Activated CD8-positive, alpha-beta memory T cell treated with anti-CD3 and anti-CD28 coated beads for 24 hours (primary cell): ENCODE data around the gene THOC2.
"Not testable (repeated sequence)": the region's sequence is repeated elsewhere in the genome, so short reads cannot be mapped to it uniquely, and the experiment has no call there.

Source experiments
- DNase-seq: peaks from one replicate; pipeline ENCODE4 v3.0.0-alpha.2; 2020

The THOC2 gene

DNA sequence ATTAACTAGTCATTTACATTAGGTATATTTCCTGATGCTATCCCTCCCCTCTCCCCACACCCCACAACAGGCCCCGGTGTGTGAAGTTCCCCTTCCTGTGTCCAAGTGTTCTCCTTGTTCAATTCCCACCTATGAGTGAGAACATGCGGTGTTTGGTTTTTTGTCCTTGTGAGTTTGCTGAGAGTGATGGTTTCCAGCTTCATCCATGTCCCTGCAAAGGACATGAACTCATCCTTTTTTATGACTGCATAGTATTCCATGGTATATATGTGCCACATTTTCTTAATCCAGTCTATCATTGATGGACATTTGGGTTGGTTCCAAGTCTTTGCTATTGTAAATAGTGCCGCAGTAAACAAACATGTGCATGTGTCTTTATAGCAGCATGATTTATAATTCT, 69.1 kb downstream of the THOC2 start:
- not testable (repeated sequence) for DNase-seq

DNA sequence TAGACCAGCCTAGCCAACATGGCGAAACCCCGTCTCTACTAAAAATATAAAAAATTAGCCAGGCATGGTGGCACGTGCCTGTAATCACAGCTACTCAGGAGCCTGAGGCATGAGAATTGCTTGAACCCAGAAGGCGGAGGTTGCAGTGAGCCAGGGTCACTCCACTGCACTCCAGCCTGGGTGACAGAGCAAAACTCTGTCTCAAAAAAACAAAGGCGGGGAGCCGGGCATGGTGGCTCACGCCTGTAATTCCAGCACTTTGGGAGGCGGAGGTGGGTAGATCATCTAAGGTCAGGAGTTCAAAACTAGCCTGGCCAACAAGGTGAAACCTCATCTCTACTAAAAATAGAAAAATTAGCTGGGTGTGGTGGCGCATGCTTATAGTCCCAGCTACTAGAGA, 76.3 kb downstream of the THOC2 start:
- DNase-seq, result not testable (repeated sequence)

DNA sequence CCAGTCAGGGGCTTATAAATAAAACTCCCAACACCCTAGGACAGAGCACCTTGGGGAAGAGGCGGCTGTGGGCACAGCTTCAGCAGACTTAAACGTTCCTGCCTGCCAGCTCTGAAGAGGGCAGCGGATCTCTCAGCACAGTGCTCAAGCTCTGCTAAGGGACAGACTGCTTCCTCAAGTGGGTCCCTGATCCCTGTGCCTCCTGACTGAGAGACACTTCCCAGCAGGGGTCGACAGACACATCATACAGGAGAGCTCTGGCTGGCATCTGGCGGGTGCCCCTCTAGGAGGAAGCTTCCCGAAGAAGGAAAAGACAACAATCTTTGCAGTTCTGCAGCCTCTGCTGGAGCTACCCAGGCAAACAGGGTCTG, 84.1 kb downstream of the THOC2 start:
- DNase-seq, result not testable (repeated sequence)

DNA sequence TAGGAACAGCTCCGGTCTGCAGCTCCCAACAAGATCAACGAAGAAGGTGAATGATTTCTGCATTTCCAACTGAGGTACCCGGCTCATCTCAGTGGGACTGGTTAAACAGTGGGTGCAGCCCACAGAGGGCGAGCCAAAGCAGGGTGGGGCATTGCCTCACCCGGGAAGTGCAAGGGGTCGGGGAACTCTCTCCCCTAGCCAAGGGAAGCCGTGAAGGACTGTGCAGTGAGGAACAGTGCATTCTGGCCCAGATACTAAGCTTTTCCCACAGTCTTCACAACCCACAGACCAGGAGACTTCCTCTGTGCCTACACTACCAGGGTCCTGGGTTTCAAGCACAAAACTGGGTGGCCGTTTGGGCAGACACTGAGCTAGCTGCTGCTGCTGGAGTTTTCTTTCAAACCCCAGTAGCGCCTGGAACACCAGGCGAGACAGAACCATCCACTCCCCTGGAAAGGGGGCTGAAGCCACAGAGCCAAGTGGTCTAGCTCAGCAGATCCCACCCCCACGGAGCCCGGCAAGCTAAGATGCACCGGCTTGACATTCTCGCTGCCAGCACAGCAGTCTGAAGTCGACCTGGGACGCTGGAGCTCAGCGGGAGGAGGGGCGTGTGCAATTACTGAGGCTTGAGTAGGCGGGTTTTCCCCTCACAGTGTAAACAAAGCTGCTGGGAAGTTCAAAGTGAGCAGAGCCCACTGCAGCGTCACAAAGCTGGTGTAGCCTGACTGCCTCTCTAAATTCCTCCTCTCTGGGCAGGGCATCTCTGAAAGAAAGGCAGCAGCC, 84.6 kb downstream of the THOC2 start:
- DNase-seq, result no peak

DNA sequence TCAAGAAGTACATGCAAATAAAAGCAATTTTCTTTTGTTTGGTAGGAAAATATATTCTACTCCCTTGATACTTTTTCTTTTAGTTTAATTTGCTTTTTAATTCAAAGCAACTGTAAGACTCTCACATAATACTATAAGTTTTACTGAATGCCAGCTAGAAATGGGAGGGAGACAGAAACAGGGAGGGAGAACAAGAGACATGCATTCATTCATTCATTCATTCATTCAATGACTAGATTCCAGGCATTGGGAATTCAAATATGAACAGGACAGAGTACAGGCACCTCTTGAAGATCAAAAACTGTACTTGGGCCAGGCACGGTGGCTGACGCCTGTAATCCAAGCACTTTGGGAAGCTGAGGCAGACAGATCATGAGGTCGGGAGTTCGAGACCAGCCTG, 85.6 kb downstream of the THOC2 start:
- no peak for DNase-seq

DNA sequence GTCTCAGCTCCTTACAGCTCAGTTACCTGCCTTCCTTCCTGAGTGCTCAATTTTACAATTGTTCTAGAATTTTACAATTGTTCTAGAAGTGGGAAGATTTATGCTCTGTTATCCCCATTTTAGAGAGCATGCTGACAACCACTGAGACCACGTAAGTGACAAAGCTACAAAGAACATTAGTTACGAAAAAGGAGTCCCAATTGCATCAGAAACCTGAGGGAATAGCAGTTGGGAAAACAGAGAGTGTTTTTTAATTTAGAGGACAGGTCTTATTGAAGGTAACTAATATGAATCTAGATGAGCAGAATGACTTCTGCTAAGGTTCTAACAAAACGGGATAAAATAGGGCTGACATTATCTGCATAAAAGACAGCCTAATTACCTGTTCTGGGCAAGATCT, 103.3 kb downstream of the THOC2 start:
- DNase-seq, result no peak

DNA sequence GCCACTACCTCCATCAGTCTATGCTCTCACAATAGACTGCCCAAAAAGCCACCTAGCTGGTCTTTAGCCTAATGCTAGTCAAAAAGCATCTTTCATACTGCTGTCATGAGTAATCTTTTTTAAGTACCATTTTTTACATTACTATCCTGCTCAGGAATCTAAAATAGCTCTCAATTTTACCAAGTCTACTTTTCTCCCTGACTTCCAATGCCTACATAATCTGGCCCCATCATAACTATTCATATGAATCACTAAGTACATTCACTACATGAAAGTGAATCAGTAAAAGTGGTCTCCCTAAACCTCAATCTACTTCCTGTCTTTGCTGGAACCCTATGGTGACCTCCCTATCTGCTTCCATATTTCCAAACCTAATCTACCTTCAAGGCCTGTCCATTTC, 105.9 kb downstream of the THOC2 start:
- DNase-seq, result no peak

DNA sequence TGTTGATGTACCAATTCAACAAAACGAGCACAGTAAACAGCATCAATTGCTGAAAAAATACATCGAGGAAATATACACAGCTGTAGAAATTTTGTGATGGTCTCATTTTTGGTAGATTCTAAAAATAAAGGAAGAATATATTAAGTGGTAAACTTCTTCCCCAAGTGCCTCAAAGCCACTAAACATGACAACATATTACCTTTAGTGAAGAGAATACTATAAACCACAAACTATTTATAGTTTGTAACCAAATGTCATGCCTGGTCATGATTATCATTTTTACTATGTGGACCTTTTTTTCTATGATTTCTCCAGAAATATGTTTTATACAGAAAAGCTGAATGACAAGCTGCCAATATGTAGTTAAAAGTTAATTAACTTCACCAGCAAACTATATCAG, 106.9 kb downstream of the THOC2 start:
- DNase-seq, result no peak

DNA sequence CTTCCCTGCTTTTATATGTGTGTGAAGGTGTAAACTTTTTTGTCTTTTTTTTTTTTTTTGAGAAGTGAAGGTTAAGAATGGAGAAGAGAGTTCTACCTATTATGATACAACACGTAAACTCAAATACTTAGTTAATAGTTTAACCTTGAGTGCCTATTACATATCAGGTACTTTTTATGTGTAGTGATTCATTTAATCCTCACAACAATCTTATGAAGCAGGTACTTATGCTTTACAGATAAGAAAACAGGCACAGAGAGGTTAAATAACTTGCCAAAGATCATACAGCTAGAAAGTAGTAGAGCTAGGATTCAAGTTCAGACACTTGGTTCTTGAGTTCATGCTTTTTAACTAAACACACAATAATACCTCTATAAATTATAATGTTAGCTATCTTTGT, 107.4 kb downstream of the THOC2 start:
- no peak for DNase-seq

DNA sequence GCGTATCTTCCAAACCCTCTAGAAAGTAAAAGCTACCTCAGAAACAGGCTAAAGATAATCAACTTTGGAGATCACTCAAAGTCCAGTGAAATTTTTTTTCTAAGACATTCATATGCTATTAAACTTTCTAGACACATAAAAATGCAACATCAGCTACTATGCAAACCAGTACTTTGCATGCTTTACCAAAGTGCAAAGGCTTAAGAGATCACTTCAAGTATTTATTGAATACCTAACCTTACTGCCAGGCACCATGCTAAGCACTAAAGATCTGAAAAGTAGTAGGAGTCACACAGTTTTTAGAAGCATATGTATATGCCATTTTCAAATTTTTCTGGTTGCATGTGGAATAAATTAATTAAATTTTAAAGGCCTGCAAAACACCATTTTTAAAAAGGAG, 115.8 kb downstream of the THOC2 start:
- DNase-seq, result no peak

DNA sequence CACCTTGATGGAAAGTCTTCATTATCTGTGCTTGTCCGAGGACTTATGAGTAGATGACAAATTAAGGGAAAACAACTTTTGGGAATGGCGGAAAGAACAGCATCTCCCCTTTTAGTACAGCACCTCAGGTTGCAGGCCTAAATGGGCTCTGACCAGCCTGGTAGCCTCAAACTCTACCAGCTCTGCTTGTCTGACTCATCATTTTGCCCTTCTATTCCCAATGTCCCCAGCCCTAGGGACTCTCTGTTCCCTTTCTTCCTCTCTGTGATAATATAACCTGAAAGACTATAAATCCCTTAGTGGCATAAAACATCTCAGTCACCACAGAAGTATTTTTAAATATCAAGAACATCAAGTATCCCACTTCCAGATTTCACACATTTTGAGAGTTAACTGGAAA, 121.9 kb downstream of the THOC2 start:
- no peak for DNase-seq

DNA sequence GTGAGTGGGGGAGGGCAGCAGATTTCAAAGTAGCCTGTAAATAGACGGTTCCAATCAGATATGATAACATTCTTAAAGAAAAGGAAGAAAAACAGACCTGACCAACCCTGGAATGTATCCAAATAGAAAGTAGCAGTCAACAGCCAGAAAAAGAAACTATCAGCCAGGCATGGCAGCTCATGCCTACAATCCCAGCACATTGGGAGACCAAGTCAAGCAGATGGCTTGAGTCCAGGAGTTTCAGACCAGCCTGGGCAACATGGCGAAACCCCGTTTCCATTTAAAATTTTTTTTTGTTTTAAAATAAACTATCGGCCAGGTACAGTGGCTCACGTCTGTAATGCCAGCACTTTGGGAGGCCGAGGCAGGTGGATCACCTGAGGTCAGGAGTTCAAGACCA, 125.0 kb downstream of the THOC2 start:
- no peak for DNase-seq

DNA sequence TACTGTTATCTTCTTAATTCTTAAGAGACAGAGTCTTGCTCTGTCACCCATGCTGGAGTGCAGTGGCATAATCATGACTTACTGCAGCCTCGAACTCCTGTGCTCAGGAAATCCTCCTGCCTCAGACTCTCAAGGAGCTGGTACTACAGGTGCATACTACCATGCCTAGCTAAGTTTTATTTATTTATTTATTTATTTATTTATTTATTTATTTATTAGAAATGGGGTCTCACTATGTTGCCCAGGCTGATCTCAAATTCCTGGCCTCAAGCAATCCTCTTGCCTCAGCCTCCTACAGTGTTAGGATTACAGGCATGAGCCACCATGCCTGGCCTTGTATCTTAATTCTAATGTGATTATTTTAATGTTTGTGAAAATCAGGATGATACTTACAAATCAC, 125.6 kb downstream of the THOC2 start:
- no peak for DNase-seq

DNA sequence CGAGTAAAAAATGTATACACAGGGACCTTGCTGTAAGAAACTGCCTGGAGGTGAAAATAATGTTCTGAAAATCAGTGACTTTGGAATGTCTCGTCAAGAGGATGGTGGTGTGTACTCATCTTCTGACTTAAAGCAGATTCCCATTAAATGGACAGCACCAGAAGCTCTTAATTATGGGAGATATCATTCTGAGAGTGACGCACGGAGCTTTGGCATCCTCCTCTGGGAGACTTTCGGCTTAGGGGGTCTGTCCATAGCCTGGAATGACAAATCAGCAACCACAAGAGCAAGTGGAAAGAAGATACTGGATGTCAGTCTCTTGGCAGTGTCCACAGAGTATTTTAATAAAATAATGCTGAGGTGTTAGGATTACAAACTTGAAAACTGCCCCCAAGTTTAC, 129.4 kb downstream of the THOC2 start:
- no peak for DNase-seq

DNA sequence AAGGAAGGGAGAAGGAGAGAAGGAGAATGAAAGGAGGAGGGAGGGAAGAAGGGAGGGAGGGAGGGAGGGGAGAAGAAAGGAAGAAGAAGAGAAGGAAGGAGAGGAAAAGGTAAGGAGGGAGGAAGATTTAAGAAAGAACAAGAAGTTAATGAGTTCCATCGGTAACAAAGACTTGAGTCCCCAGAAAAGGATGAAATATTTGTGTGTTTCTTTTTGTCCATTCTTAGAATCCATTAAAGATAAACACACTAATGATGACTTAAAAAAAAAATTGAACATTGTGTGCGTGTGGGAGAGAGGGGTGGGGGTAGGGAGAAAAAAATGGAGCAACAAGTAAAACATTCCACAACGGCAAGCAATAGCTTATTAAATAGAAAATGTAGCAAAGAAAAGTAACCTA, 131.4 kb downstream of the THOC2 start:
- DNase-seq, result no peak

DNA sequence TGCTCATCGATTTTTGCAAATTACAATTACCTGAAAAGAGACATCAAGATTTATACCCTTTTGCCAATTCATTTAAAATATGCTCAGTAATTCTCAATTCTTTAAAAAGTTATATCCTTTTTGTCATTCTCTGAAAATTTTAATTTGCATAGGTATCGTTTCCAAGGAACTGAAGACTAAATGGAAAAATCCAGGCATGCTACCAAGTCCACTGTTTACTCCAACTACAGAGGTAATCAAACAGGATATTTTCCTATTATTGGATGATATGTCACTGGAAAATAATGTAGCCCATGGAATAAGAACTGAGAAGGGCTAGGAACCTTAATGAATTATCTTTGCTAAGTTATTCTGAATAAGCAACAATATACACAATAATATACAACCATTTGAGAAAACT, 132.7 kb downstream of the THOC2 start:
- DNase-seq, result no peak

DNA sequence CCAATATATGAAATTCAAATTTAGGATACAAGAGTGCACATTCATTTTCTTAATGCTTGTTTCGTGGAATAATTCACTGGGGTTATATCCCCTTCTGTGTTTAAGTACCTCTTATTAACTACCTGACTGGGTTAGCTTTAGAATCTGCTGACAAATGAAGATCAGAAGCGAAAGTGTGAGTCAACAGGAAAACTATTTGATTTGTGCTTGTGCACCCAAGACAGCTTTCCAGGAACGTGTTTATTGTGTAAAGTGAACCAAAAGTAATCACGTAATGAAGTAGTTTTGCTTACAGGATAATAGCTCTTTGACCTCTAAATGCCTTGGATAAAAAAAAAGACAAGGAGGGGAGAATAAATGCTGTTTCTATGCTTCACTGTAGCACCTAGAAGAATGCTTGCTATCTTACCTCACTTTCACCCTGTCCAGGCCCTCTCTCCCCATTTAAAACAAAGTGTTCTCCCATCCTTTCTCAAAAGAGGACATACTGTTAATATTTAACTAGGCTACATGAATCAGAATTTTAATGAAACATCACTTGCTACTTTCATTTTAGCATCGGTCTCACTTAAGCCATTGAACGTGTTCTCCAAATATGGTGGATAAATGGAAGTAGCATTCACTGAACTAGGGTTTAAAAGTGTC, 141.9 kb downstream of the THOC2 start:
- no peak for DNase-seq

DNA sequence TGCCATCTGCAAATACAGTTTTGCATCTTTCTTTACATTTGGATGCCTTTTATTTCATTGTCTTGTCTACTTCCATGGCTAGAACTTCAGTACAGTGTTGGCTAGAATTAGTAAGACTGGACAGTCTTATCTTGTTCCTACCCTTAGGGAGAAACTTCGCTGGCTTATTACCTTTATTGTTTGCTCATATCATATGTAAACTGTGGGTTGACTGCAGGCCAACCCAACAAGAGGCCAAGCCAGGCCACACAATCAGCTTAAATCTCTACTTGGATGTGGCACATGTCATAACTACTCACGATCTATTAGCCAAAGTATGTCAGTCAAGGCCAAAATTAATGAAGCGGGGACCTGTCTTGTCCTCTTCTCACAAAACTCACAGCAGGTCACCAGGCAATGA, 144.1 kb downstream of the THOC2 start:
- DNase-seq, result no peak

DNA sequence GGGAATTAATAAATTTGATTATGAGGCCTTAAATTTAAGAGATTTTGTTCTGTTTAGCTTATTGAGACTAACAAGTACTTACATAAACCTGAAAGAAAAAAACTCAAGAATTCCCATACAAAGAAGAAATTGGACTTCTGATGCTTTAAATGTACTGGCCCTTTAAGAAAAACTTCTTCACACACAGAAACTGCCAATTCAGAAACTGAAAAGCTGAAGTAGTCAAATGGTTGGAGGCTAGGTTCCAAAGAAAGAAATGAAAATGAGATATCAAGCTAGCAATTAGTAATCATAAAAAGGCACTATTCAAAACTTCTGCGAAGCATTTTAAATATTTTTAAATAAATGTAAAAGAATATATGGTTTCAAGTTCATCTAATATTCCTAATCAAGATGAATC, 151.3 kb downstream of the THOC2 start:
- DNase-seq, result no peak

DNA sequence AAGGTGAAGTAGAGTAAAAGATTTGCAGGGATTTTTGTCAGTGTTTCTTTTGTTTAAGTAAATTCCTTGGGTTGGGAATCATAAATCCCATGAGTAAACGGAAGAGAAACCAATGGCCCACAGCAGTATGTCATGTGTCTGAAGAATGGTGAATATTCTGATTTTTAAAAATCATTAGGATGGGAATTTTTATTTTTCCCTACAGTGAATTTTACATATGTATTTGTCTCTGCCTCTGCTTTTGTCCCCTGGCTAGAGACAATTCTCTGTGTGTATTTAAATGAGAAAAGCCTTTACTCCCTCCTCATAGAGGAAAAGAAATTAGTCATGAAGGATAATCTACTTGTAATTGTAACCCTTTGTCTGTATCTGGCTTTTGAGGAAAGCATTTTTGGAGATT, 152.1 kb downstream of the THOC2 start:
- DNase-seq, result no peak

DNA sequence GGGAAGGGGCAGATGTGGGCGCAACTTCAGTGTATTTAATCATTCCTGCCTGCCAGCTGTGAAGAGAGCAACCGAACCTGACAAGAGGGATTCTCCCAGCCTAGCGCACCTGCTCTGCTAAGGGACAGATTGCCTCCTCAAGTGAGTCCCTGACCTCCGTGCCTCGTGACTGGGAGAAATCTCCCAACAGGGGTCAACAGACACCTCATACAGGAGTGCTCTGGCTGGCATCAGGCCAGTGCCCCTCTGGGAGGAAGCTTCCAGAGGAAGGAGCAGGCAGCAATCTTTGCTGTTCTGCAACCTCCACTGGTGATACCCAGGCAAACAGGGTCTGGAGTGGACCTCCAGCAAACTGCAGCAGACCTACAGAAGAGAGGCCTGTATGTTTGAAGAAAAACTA, 158.8 kb downstream of the THOC2 start:
- not testable (repeated sequence) for DNase-seq

DNA sequence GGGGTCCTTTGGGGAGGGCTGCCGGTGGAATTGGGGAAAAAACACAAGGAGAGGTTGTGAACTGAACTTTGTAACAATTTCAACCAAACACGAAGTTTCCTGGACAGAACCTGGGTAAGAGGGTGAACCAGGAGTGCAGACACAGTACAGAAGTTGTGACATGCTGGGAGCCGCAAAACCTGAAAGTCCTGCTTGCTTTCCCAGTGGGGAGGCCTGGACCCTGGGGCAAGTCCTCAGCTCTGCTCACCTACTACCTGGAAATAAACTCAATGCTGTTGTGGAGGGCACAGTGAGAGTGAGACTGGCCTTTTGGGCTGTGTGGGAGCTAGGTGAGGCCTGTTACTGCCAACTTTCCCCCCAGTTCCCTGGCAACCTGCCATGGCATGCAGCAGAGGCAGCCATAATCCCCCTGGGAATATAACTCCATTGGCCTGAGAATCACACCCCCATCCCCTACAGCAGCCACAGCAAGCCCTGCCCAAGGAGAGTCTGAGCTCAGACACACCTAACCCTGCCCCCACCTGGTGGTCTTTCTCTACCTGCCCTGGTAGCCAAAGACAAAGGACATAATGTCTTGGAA, 162.8 kb downstream of the THOC2 start:
- DNase-seq, result no peak

DNA sequence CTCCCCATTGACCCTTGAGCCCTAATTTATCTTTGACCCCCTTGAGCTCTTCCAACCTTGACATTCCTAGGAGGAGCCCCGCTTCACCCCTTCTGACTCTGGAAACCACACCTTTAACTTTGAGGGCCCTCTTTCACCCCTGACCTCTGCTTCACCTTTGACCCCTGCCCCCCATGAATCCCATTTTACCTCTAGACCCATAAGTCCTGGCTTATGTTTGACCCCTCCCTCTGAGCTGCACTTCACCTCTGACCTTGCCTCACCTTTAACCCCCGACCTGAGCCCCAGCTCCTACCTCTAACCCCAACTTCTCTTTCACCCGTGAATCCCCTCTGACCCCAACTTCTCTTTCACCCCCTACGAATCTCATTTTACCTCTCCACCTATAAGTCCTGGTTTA, 169.7 kb downstream of the THOC2 start:
- DNase-seq, result no peak

DNA sequence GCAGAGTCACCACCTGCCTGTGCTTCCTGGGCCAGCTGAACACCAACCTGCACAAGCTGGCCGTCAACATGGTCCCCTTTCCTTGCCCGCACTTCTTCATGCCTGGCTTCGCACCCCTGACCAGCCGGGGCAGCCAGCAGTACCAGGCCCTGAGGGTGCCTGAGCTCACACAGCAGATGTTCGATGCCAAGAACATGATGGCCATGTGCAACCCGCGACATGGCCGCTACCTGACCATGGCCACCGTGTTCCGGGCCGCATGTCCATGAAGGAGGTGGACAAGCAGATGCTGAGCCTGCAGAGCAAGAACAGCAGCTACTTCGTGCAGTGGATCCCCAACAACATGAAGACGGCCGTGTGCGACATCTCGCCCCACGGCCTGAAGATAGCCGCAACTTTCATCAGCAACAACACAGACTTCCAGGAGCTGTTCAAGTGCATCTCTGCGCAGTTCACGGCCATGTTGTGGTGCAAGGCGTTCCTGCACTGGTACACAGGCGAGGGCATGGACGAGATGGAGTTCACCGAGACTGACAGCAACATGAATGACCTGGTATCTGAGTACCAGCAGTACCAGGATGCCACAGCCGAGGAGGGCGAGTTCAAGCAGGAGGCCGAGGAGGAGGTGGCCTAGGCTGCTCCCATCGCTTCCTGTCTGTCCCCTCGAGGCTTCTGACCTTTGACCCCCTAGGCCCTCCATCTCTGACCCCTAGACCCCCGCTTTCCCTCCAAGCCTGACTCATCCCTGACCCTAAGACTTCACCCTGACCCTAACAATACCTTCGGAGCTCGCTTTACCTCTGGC, 170.3 kb downstream of the THOC2 start:
- no peak for DNase-seq
